OCI-LY7 (cell line): ENCODE measurements around the gene RPL28.

ENCODE experiments used
- EZH2phosphoT487 ChIP-seq: fragments of 200-600 bp; sonication (generic); IDR thresholded peaks from 2 replicates; pipeline ENCODE4 v1.6.1; 2018; ENCODE audit warnings: low read depth, borderline replicate concordance, mild to moderate bottlenecking, mixed run types, antibody characterized with exemption, low read length, moderate library complexity, mixed read lengths
- TF ChIP-seq, protein P1 (sequence below): fragments of 200-600 bp; sonication (generic); conservative IDR thresholded peaks from 2 replicates; pipeline ENCODE4 v1.5.1; 2014; ENCODE audit warnings: mild to moderate bottlenecking, antibody characterized with exemption, low read length, moderate library complexity, mixed read lengths

DNA sequence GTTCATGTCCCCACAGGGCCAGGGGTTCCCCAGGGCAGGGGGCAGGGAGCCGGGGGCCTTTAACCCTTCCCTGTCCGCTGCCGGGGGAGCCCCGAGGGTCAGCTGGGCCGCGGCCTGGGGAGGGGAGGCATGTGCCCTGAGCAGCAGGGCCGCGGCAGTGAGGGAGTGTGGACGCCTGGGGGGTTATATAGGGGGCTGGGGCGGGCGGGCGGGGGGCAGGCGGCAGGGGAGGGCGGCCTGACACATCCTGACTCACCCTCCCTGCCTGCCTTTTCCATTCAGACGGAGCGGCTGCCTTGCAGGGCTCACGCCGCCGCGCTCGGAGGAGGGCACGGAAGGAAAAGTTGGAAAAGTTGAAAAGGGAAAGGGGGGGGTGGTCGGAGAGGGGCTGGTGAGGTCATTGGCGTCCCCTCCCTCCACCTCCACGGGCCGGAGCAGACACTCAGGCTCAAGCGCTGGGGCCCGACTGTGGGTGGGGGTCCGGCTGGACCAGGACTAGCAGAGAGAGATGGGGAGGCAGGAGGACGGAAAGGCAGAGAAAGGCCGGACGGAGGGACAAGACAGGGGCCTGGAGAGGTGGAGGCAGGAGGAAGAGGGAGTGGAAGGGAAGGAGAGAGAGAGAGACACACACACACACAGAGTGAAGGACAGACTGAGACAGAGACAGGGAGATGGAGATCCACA lies 15.3 kb upstream of the RPL28 start, which contains the start of gene IL11:
- TF ChIP-seq, protein P1, sequence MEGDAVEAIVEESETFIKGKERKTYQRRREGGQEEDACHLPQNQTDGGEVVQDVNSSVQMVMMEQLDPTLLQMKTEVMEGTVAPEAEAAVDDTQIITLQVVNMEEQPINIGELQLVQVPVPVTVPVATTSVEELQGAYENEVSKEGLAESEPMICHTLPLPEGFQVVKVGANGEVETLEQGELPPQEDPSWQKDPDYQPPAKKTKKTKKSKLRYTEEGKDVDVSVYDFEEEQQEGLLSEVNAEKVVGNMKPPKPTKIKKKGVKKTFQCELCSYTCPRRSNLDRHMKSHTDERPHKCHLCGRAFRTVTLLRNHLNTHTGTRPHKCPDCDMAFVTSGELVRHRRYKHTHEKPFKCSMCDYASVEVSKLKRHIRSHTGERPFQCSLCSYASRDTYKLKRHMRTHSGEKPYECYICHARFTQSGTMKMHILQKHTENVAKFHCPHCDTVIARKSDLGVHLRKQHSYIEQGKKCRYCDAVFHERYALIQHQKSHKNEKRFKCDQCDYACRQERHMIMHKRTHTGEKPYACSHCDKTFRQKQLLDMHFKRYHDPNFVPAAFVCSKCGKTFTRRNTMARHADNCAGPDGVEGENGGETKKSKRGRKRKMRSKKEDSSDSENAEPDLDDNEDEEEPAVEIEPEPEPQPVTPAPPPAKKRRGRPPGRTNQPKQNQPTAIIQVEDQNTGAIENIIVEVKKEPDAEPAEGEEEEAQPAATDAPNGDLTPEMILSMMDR: no peak
- no peak for TF ChIP-seq EZH2phosphoT487
